Esophagus squamous epithelium (tissue), 5 donors: ENCODE results near the gene PRELID3B. TPM values are rescaled to one million over a fixed set of nuclear protein-coding genes. Genes with fewer than 3 reads are reported as not detected.

Experiments
- DNase-seq: peaks from one replicate; lab custom pipeline; 2025; lab: John Stamatoyannopoulos, UW
- H3K27ac ChIP-seq, 4 donors: fragments of 200-600 bp; sonication (generic); one replicate each; pipeline ENCODE4 v1.5.1; 2016 to 2019; ENCODE audit warnings: mild to moderate bottlenecking in 1 of 4
- H3K27me3 ChIP-seq, 4 donors: fragments of 200-600 bp; sonication (generic); 1 replicate in 3 of 4; 2 replicates in 1 of 4; pipeline versions ENCODE4 v1.5.1 to v1.6.0; 2017 to 2021; ENCODE audit warnings: antibody characterized with exemption in 1 of 4
- H3K36me3 ChIP-seq, 3 donors: fragments of 200-600 bp; sonication (generic); one replicate each; pipeline ENCODE4 v1.5.1; 2016 to 2019
- H3K4me1 ChIP-seq, 3 donors: fragments of 200-600 bp; sonication (generic); one replicate each; pipeline ENCODE4 v1.5.1; 2017 to 2019
- H3K4me3 ChIP-seq, 4 donors: fragments of 200-600 bp; sonication (generic); 1 replicate in 3 of 4; 2 replicates in 1 of 4; pipeline ENCODE4 v1.5.1; 2016 to 2019; ENCODE audit warnings: mild to moderate bottlenecking in 2 of 4, moderate library complexity in 1 of 4
- H3K9me3 ChIP-seq, 3 donors: fragments of 200-600 bp; sonication (generic); one replicate each; pipeline ENCODE4 v1.5.1; 2016 to 2019
- CTCF ChIP-seq, 6 experiments: fragments of 450-650 bp in 4 of 6; fragments of 200-600 bp in 2 of 6; sonication (generic) in 2 of 6; IDR thresholded peaks; one replicate each; pipeline ENCODE4 v1.5.1; 2016 to 2019; ENCODE audit warnings: antibody characterized with exemption in 6 of 6, mild to moderate bottlenecking in 4 of 6, moderate library complexity in 4 of 6
- POLR2A ChIP-seq, 4 donors: fragments of 450-650 bp; IDR thresholded peaks; one replicate each; pipeline ENCODE4 v1.6.1; 2017; ENCODE audit warnings: antibody characterized with exemption in 4 of 4, mild to moderate bottlenecking in 4 of 4, moderate library complexity in 3 of 4
- WGBS, 2 donors: methylation state at CpG; one replicate each; pipeline ENCODE4 v1.1.5; 2018; 5-methylcytosine and 5-hydroxymethylcytosine counted together
- intact Hi-C: fragments of 100-400 bp; cut with DNase I; formaldehyde crosslinking; loops from one replicate; pipeline ENCODE4 v1.15.0; 2022
- total RNA-seq, 4 donors: library from RNA; depleted of rRNA; stranded (reverse); fragments of >200 nt; gene quantifications; one replicate each; pipeline ENCODE4 v1.1.0, GENCODE V29; 2016
- donor health status: DM: yes; HTN: yes; CAD: no.

PRELID3B gene
- total RNA-seq, 4 donors from 2014 or later = 44.7 to 73.1 (median 68.5) TPM

GRCh38 chr20:58990651-58991445 lies 51.7 kb downstream of the PRELID3B start:
- 89 to 92% methylated on average over 12 to 14 of the region's 14 CpGs for WGBS, 2 donors
- TF ChIP-seq POLR2A (IDR thresholded peaks at IDR 0.05) = no peak
- TF ChIP-seq CTCF (IDR thresholded peaks at IDR 0.05) = no peak
- no peak overlapping the region for H3K4me3 ChIP-seq
- H3K9me3 ChIP-seq = no peaks in the 10 kb centered on the region
- DNase-seq = no peak
- intact Hi-C loops = no loop called here
- peaks cover 31 to 100% (median 46%) of the 10 kb centered on the region in 3 donors for H3K36me3 ChIP-seq
- no peaks in the 10 kb centered on the region for H3K27me3 ChIP-seq
- H3K4me1 ChIP-seq = peaks cover 0 to under 1% (median 0%) of the 10 kb centered on the region in 3 donors
- H3K27ac ChIP-seq = no peak overlapping the region

- H3K27ac ChIP-seq = no peak overlapping the region
- peaks cover 27 to 88% (median 39%) of the 10 kb centered on the region in 3 donors for H3K36me3 ChIP-seq
- no peak for TF ChIP-seq CTCF (IDR thresholded peaks at IDR 0.05)
- TF ChIP-seq POLR2A (IDR thresholded peaks at IDR 0.05) = no peak
- no peak overlapping the region for H3K4me3 ChIP-seq
- intact Hi-C loops = no loop called here
- 91 to 100% methylated on average over 4 to 10 of the region's 10 CpGs for WGBS, 2 donors
- H3K27me3 ChIP-seq = no peaks in the 10 kb centered on the region
- peaks cover 0 to 17% (median 4%) of the 10 kb centered on the region in 3 donors for H3K4me1 ChIP-seq
- DNase-seq = no peak
- H3K9me3 ChIP-seq = no peaks in the 10 kb centered on the region
Observed at GRCh38 chr20:58989196-58989595, 53.4 kb downstream of the PRELID3B start.

GRCh38 chr20:58988565-58988882 lies 54.1 kb downstream of the PRELID3B start:
- Histone ChIP-seq H3K4me1 (peaks cover 7 to 24% (median 11%) of the 10 kb centered on the region in 3 donors), H3K9me3 (no peaks in the 10 kb centered on the region), H3K36me3 (peaks cover 21 to 81% (median 39%) of the 10 kb centered on the region in 3 donors), H3K4me3 (no peak overlapping the region), H3K27ac (no peak overlapping the region), H3K27me3 (no peaks in the 10 kb centered on the region)
- no peak for TF ChIP-seq POLR2A (IDR thresholded peaks at IDR 0.05)
- TF ChIP-seq CTCF (IDR thresholded peaks at IDR 0.05) = no peak
- WGBS, 2 donors = 85 to 97% methylated on average over 5 of the region's 6 CpGs
- intact Hi-C loops = no loop called here
- DNase-seq = no peak

- Histone ChIP-seq H3K27ac (no peak overlapping the region), H3K9me3 (no peaks in the 10 kb centered on the region), H3K27me3 (no peaks in the 10 kb centered on the region), H3K36me3 (peaks cover 18 to 75% (median 39%) of the 10 kb centered on the region in 3 donors), H3K4me3 (no peak overlapping the region), H3K4me1 (peaks cover 9 to 29% (median 11%) of the 10 kb centered on the region in 3 donors)
- DNase-seq = no peak
- 80 to 90% methylated on average over 8 to 9 of the region's 9 CpGs for WGBS, 2 donors
- intact Hi-C loops = no loop called here
- TF ChIP-seq CTCF (IDR thresholded peaks at IDR 0.05) = no peak
- TF ChIP-seq POLR2A (IDR thresholded peaks at IDR 0.05) = no peak
Observed at GRCh38 chr20:58987790-58988564, 54.6 kb downstream of the PRELID3B start.
